ENCODE data around the gene NEDD4.

GRCh38 chr15:55969582-55969981, 23.8 kb downstream of the NEDD4 start:
- no peak for TF ChIP-seq RAD21 (conservative IDR thresholded peaks at IDR 0.05 in 1 of 2, IDR thresholded peaks at IDR 0.05 in 1 of 2)
- no peak for TF ChIP-seq POLR2A (IDR thresholded peaks at IDR 0.05; ENCODE audit: low read length)
- TF ChIP-seq CTCF (IDR thresholded peaks at IDR 0.05) = no peak
- TF ChIP-seq NR3C1 (IDR thresholded peaks at IDR 0.05) = no peak
- TF ChIP-seq ESRRA (IDR thresholded peaks at IDR 0.05; ENCODE audit: borderline replicate concordance, low read length) = no peak
- no peak for TF ChIP-seq EHMT2 (IDR thresholded peaks at IDR 0.05; ENCODE audit: low read depth)
- no peak for TF ChIP-seq HOXB13 (CRISPR knock-in tag; IDR thresholded peaks at IDR 0.05; ENCODE audit: low read depth)
- no peak for TF ChIP-seq CEBPB (IDR thresholded peaks at IDR 0.05)
- no peak for TF ChIP-seq NFE2L2 (conservative IDR thresholded peaks at IDR 0.05; ENCODE audit: low read length)
- no peak for TF ChIP-seq USF2 (IDR thresholded peaks at IDR 0.05)
- no peak for TF ChIP-seq PBX3 (IDR thresholded peaks at IDR 0.05)
- TF ChIP-seq MAZ (IDR thresholded peaks at IDR 0.05; ENCODE audit: borderline replicate concordance, low read depth, low read length) = no peak

Measured in A549 (cell line).